PFSK-1 (cell line): ENCODE data around the gene PSAP.

Experiments used
- FOXP2 ChIP-seq: optimal IDR thresholded peaks from 2 replicates; pipeline ENCODE3; 2011; ENCODE audit warnings: borderline replicate concordance, control low read depth, inconsistent platforms; ENCODE audit not compliant: insufficient read depth; ENCODE audit errors: extremely low read length, extremely low read depth
- POLR2AphosphoS5 ChIP-seq: IDR thresholded peaks from 2 replicates; pipeline ENCODE4 v1.6.1; 2012; ENCODE audit warnings: low read depth, mild to moderate bottlenecking, control low read depth, low read length, moderate library complexity
- SIN3A ChIP-seq: IDR thresholded peaks from 2 replicates; pipeline ENCODE4 v1.6.1; 2012; ENCODE audit warnings: mild to moderate bottlenecking, low read length, moderate library complexity, borderline replicate concordance; ENCODE audit not compliant: insufficient read depth
- TAF1 ChIP-seq: IDR thresholded peaks from 2 replicates; pipeline ENCODE4 v1.6.1; 2012; ENCODE audit warnings: low read length, control low read depth, borderline replicate concordance; ENCODE audit not compliant: insufficient read depth
- TF ChIP-seq, protein P1 (sequence below), 2 experiments: IDR thresholded peaks; 2 replicates each; pipeline versions ENCODE4 v1.6.1 to v1.8.0; 2011 to 2012; ENCODE audit warnings: low read depth in 2 of 2, low read length in 2 of 2, control low read depth in 1 of 2, inconsistent platforms in 1 of 2, mild to moderate bottlenecking in 1 of 2, moderate library complexity in 1 of 2; ENCODE audit not compliant: insufficient read depth in 1 of 2

PSAP gene

GRCh38 chr10:71836596-71836974 lies 14.5 kb downstream of the PSAP start:
- TF ChIP-seq POLR2AphosphoS5 (no peak), SIN3A (no peak), TAF1 (no peak), FOXP2 (no peak)
- TF ChIP-seq, protein P1, sequence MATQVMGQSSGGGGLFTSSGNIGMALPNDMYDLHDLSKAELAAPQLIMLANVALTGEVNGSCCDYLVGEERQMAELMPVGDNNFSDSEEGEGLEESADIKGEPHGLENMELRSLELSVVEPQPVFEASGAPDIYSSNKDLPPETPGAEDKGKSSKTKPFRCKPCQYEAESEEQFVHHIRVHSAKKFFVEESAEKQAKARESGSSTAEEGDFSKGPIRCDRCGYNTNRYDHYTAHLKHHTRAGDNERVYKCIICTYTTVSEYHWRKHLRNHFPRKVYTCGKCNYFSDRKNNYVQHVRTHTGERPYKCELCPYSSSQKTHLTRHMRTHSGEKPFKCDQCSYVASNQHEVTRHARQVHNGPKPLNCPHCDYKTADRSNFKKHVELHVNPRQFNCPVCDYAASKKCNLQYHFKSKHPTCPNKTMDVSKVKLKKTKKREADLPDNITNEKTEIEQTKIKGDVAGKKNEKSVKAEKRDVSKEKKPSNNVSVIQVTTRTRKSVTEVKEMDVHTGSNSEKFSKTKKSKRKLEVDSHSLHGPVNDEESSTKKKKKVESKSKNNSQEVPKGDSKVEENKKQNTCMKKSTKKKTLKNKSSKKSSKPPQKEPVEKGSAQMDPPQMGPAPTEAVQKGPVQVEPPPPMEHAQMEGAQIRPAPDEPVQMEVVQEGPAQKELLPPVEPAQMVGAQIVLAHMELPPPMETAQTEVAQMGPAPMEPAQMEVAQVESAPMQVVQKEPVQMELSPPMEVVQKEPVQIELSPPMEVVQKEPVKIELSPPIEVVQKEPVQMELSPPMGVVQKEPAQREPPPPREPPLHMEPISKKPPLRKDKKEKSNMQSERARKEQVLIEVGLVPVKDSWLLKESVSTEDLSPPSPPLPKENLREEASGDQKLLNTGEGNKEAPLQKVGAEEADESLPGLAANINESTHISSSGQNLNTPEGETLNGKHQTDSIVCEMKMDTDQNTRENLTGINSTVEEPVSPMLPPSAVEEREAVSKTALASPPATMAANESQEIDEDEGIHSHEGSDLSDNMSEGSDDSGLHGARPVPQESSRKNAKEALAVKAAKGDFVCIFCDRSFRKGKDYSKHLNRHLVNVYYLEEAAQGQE (IDR thresholded peaks at IDR 0.05; ENCODE audit: insufficient read depth in 1 of 2, low read depth in 2 of 2, low read length in 2 of 2): no peak

DNA sequence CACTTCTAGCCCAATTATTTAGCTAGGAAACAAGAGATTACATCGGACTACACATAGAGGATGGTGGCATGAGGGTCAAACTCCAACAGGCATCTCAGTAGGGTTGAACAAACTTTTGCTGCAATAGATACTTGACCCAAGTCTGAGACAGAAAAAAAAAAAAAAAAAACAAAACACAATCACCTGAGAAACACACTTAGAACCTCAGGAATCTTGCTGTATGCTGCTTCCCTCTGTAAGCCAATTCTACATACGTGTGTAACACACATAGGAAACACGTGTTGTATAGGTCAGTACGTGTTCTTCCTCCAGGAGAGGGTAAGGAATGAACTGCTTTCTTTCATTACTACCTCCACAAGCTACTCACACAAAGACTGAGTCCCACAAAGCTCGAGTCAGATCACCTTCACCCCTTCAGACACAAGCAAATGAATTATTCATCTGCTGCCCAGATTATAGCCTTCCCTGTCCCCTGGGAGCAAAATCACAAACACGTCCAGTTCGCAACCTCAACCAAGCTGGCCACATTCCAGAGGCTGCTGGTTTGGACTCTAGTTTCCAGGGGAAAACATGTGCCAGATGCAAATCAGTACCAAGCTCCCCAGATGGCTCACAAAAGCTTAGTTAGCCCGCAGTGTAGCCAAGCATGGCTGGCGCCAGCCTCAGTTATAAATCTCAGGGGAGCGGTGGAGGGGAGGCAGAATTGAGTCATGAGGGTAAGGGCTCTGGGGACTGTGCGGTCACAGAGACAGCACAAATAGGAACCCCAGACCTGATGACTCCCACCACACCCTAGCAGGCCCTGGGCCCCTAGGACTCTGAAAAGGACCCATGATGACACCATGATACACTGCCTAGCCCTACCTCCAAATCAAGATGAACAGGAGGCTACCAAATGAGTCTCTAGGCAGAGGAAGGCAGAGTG lies 15.1 kb downstream of the PSAP start:
- TF ChIP-seq, protein P1 (IDR thresholded peaks at IDR 0.05; ENCODE audit: insufficient read depth in 1 of 2, low read depth in 2 of 2, low read length in 2 of 2): no peak
- TF ChIP-seq SIN3A: no peak
- no peak for TF ChIP-seq TAF1

- no peak for TF ChIP-seq POLR2AphosphoS5
- TF ChIP-seq SIN3A: no peak
- TF ChIP-seq FOXP2: no peak
- TF ChIP-seq TAF1: no peak
- TF ChIP-seq, protein P1 (IDR thresholded peaks at IDR 0.05; ENCODE audit: insufficient read depth in 1 of 2, low read depth in 2 of 2, low read length in 2 of 2): no peak
Observed at GRCh38 chr10:71834343-71834674, 16.7 kb downstream of the PSAP start.

- TF ChIP-seq TAF1 (no peak), SIN3A (no peak), FOXP2 (no peak), POLR2AphosphoS5 (no peak)
- TF ChIP-seq, protein P1 (IDR thresholded peaks at IDR 0.05; ENCODE audit: insufficient read depth in 1 of 2, low read depth in 2 of 2, low read length in 2 of 2): no peak
Observed at GRCh38 chr10:71833451-71834342, 17.4 kb downstream of the PSAP start.

DNA sequence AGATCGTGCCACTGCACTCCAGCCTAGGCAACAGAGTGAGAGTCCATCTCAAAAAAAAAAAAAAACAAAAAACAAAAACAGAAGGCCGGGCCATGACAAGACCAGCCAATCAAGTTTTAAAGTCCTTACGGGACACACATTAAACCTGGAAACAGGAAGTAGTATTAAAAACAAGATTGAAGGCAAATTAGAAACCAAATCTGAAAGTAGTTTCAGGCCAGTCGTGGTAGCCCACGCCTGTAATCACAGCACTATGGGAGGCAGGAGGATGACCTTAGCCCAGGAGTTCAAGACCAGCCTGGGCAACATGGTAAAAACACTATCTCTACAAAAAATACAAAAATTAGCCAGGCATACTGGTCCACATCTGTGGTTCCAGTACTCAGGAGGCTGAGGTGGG lies 18.1 kb downstream of the PSAP start:
- TF ChIP-seq TAF1 (no peak), SIN3A (no peak), POLR2AphosphoS5 (no peak), FOXP2 (no peak)
- TF ChIP-seq, protein P1 (IDR thresholded peaks at IDR 0.05; ENCODE audit: insufficient read depth in 1 of 2, low read depth in 2 of 2, low read length in 2 of 2): no peak
